ENCODE data around the gene BTBD9.

The BTBD9 gene

DNA sequence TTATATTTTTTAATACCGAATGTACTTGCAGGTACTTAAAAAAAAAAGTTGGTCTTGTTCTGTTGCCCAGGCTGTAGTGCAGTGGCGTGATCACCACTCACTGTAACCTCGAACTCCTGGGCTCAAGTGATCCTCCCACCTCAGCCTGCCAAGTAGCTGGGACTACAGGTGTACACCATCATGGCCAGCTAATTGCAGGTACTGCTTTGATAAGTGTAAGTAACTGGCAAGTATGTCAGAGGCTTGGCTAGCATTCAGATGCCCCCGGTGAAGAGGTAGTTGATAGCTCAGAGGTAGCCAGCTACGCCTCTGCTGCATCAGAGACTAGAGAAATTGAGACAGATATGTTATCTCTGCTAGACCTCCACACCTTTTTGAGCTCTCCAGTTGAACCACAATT, 40.5 kb downstream of the BTBD9 start:
- DNase-seq (ENCODE audit: low spot score): no peak

GRCh38 chr6:38593998-38594665, 45.6 kb downstream of the BTBD9 start:
- no peak for DNase-seq (ENCODE audit: low spot score)

DNA sequence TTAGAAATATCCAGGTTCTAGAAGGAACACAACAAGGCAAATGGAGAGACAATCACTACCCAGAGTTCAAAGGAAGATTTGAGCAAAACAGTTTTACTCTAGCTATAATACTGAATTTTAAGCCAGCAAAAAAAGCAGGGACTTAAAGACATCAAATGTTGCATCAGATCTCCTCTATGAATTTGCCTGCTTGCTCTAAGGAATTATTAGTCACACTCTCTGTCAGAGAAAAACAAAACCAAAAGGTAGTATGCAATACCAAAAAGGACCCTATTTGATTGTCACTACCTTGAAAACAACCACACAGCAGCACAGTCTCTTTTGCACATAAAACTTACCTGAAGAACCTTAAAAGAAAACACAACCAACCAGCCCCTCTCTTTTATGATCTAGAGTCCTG, 46.3 kb downstream of the BTBD9 start:
- no peak for DNase-seq (ENCODE audit: low spot score)

GRCh38 chr6:38591439-38591838, 48.3 kb downstream of the BTBD9 start:
- no peak for DNase-seq (ENCODE audit: low spot score)

- DNase-seq (ENCODE audit: low spot score): no peak
Measured at GRCh38 chr6:38589367-38589720, 50.4 kb downstream of the BTBD9 start.

- no peak for DNase-seq (ENCODE audit: low spot score)
Measured at GRCh38 chr6:38588631-38589366, 50.9 kb downstream of the BTBD9 start.

DNA sequence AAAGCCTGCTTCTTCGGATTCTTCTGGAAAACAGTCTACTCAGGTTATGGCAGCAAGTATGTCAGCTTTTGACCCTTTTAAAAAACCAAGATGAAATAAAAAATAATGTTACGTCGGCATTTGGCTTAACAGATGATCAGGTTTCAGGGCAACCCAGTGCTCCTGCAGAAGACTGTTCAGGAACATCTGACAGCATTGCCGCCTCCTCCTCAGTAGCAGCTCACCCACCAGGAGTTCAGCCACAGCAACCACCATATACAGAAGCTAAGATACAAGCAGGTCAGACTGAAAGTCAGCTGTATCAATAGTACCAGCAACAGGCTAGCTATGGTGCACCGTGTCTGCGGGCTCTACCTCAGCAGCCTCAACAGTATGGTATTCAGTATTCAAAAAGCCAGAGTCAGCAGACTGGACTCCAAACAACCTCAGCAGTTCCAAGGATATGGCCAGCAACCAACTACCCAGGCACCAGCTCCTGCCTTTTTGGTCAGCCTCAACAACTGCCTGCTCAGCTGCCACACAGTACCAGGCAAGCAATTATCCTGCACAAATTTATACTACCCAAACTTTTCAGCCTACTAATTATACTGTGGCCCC, 51.9 kb downstream of the BTBD9 start:
- no peak for DNase-seq (ENCODE audit: low spot score)

DNA sequence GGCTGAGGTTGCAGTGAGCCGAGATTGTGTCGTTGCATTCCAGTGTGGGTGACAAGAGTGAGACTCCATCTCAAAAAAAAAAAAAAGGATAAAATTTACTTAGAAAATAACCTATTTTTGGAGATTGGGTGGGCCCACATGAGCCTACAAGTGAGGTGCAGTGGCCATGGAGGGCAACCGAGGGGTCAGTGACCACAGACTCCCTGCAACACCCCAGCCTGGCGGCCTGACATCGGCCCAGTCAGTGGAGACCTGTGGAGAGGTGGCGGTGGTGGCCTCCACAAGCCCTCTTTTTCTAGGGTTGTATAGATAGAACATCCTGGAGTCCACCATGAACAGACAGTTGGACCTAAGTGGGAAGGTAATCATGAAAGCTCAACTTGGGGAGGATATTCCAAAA, 52.7 kb downstream of the BTBD9 start:
- no peak for DNase-seq (ENCODE audit: low spot score)

DNA sequence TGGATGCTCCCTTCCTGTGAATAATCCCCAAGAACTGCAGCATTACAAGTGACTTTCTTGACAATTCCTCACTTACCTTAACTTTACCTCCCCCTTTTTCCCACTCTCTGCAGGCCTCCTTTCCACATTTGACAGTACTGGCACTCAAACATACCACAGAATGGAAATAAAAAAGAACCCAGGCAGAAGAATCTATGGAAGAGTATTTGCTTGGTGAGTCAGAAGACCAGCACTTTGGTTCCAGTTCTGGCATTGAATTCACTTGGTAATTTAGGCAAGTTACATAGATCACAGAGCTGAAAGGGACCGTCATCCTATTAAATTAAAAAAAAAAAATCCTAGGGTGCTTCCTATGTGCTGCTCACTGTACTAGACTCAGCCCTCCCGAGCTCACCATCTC, 55.0 kb downstream of the BTBD9 start:
- DNase-seq (ENCODE audit: low spot score): no peak

- no peak for DNase-seq (ENCODE audit: low spot score)
Measured at GRCh38 chr6:38583523-38583922, 56.2 kb downstream of the BTBD9 start.

GRCh38 chr6:38580030-38580429, 59.7 kb downstream of the BTBD9 start:
- no peak for DNase-seq (ENCODE audit: low spot score)

GRCh38 chr6:38579010-38579628, 60.6 kb downstream of the BTBD9 start:
- DNase-seq (ENCODE audit: low spot score): no peak

- no peak for DNase-seq (ENCODE audit: low spot score)
Measured at GRCh38 chr6:38578075-38578474, 61.7 kb downstream of the BTBD9 start.

DNA sequence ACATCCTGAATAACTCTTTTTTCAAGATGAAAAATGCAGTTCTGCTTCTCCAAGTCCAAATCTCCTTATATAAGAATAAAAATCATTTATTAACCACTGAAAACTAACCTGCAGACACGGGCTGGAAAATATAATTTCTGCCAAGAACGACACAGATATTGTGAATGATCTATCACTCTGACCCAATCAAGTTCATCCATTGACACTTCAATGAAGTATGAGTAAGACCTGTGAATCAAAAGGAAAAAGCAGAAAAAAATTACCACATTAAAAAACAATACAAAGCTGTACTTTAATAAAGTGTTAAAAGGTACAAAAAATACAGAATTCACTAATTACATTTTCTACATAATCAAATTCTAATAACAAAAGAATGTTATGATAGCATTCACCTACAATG, 62.2 kb downstream of the BTBD9 start:
- no peak for DNase-seq (ENCODE audit: low spot score)

GRCh38 chr6:38573801-38574395, 65.8 kb downstream of the BTBD9 start:
- no peak for DNase-seq (ENCODE audit: low spot score)

DNA sequence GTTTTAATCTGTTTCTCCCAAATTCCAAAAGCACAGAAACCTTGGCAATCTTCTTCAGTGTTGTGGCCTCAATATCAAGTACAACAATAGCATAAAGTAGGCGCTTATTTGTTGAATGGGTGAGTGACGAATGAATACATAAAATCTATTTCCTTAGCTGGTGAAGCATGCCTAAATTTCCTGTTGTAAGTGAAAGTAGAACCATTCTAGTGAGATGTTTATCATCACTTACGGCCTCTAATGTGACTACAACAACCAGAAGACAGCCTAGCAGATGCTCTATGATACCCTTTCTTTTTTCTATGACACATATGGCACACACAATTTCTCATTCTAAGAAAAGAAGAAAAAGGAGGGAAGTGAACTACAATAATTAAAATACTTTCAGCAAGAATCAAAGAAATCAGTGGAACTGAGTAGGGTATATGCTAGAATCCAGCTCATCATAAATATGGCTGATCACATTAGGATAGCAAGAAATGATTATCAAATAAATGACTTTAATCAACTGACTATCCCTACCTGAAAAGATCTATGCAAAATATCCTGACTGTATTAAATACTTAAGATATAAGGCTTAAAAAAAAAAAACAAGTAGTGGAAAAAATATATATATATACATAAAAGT, 67.4 kb downstream of the BTBD9 start:
- DNase-seq (ENCODE audit: low spot score): no peak

GRCh38 chr6:38571721-38572120, 68.0 kb downstream of the BTBD9 start:
- DNase-seq (ENCODE audit: low spot score): no peak

DNA sequence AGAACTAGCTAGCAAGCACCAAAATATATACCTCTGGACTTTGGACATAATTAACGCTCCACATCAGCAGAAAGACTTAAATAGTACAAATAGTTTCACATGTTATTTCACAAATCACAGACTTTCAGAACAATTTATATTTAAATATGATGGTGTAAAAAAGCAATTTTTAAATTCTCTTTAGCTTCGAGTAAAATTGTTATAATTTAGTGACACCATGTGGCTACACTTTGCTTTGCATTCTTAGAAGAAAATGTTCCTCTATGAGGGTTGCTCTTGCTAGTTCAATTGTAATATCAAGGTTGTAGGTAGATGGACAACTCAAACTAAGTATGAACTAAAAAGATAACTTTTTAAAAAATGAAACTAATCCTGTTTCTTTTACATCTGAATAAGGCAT, 69.0 kb downstream of the BTBD9 start:
- DNase-seq (ENCODE audit: low spot score): no peak

DNA sequence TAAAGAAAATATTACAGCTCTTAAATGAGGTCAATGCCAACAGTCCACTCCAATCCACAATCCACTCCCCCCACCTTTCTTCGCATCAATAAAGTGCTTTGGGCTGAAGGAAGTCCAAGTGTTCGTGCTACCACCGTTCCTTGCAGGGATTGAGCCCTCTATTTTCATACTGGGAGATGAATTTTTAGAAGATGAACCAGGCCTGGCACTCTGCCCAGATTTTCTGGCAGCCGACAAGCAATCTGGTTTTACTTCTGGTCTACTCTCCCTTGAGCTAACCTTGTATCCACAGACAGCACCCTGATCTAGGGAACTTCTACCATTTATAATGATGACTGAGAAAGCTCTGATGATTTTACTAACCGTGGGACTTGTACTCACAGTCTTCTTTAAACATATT, 72.3 kb downstream of the BTBD9 start:
- DNase-seq (ENCODE audit: low spot score): no peak

GRCh38 chr6:38566295-38567030, 73.3 kb downstream of the BTBD9 start:
- no peak for DNase-seq (ENCODE audit: low spot score)

DNA sequence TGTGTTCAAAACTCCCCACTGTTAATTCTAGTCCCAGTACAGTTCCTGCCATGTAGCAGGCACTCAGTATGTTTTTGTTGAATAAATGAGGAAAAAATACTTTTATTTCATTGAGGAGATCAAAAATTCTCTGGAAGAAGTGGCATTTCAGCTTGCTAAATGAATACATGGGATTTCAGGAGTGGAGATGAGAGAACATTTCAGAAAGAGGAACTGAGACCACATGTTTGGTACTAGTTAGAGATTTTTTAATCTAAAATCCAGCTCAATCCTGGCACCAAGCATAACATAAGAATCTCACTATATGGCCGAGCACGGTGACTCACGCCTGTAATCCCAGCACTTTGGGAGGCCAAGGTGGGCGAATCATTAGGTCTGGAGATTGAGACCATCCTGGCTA, 75.4 kb downstream of the BTBD9 start:
- no peak for DNase-seq (ENCODE audit: low spot score)

DNA sequence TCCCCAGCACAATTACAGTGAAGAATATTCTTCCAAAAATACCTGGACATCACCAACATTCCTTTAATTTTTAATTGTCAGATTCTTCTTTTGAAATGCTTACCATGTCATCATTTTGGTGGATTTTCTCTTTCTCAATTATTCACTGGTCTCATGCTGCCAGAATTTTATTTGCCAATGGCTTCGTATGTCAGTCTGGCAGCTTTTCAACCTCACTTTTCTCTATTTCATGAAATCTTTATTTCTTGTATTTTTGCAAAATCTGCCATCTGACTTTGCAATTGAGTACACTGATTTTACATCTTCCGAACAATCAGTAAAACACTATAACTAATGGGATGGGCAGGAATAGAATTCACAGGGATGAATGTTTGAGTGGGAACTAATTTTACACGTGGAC, 84.1 kb downstream of the BTBD9 start:
- no peak for DNase-seq (ENCODE audit: low spot score)
